SK-MEL-5 (cell line): ENCODE data around the gene PLXNA4. TPM values are rescaled to one million over a fixed set of nuclear protein-coding genes. Genes with fewer than 3 reads are reported as not detected.

ENCODE experiments used
- DNase-seq: peaks from one replicate; pipeline ENCODE4 v3.0.0-alpha.2; 2016; ENCODE audit warnings: low read depth, low spot score
- in situ Hi-C: cut with HindIII; loops from 2 replicates; pipeline ENCODE4 v1.10.0; 2016; ENCODE audit warnings: low sequenced_read_pairs, high pct_unique_total_duplicates, low pct_unique_long_range_greater_than_20kb
- total RNA-seq: library from RNA; depleted of rRNA; stranded (reverse); fragments of >200 nt; shearing (Covaris generic); gene quantifications from 2 replicates; pipeline ENCODE4 v1.2.3, GENCODE V29; 2014

Gene PLXNA4
- total RNA-seq, 1 experiment from 2014 or later: 0.18 TPM

GRCh38 chr7:132381742-132382472 is 194.4 kb downstream of the PLXNA4 start:
- DNase-seq: no peak
- in situ Hi-C loops: no loop called here

GRCh38 chr7:132380059-132380458 is 196.2 kb downstream of the PLXNA4 start:
- no peak for DNase-seq

GRCh38 chr7:132379292-132379691 is 197.0 kb downstream of the PLXNA4 start:
- in situ Hi-C loops: no loop called here
- no peak for DNase-seq

More at GRCh38 chr7:132380059-132380458, 196.2 kb downstream of the PLXNA4 start:
- in situ Hi-C loops: no loop called here

- in situ Hi-C loops: no loop called here
These were observed 198.3 kb downstream of the PLXNA4 start for GRCh38 chr7:132377703-132378584.

GRCh38 chr7:132377015-132377414 is 199.3 kb downstream of the PLXNA4 start:
- no peak for DNase-seq
- in situ Hi-C loops: no loop called here

More at GRCh38 chr7:132377703-132378584, 198.3 kb downstream of the PLXNA4 start:
- no peak for DNase-seq

GRCh38 chr7:132376361-132377013 is 199.8 kb downstream of the PLXNA4 start:
- no peak for DNase-seq
- in situ Hi-C loops: no loop called here

GRCh38 chr7:132373879-132374278 is 202.4 kb downstream of the PLXNA4 start:
- in situ Hi-C loops: no loop called here
- no peak for DNase-seq

GRCh38 chr7:132373041-132373440 is 203.2 kb downstream of the PLXNA4 start:
- in situ Hi-C loops: no loop called here
- DNase-seq: no peak

- DNase-seq: no peak
- in situ Hi-C loops: no loop called here
These were observed 204.3 kb downstream of the PLXNA4 start for GRCh38 chr7:132371948-132372347.

GRCh38 chr7:132368246-132368900 is 207.9 kb downstream of the PLXNA4 start:
- in situ Hi-C loops: no loop called here
- DNase-seq: no peak

- in situ Hi-C loops: no loop called here
These were observed 208.5 kb downstream of the PLXNA4 start for GRCh38 chr7:132367795-132368194.

GRCh38 chr7:132367004-132367403 is 209.3 kb downstream of the PLXNA4 start:
- DNase-seq: no peak
- in situ Hi-C loops: no loop called here

More at GRCh38 chr7:132367795-132368194, 208.5 kb downstream of the PLXNA4 start:
- no peak for DNase-seq

GRCh38 chr7:132364226-132364625 is 212.0 kb downstream of the PLXNA4 start:
- no peak for DNase-seq
- in situ Hi-C loops: no loop called here

GRCh38 chr7:132362059-132362458 is 214.2 kb downstream of the PLXNA4 start:
- no peak for DNase-seq
- in situ Hi-C loops: no loop called here

- DNase-seq: no peak
- in situ Hi-C loops: no loop called here
These were observed 215.1 kb downstream of the PLXNA4 start for GRCh38 chr7:132361146-132361545.

GRCh38 chr7:132359743-132360142 is 216.5 kb downstream of the PLXNA4 start:
- in situ Hi-C loops: no loop called here
- no peak for DNase-seq

- in situ Hi-C loops: no loop called here
- DNase-seq: no peak
These were observed 221.2 kb downstream of the PLXNA4 start for GRCh38 chr7:132355048-132355447.

- no peak for DNase-seq
- in situ Hi-C loops: no loop called here
These were observed 221.7 kb downstream of the PLXNA4 start for GRCh38 chr7:132354527-132354926.
